OCI-LY1 (cell line): ENCODE results near the gene KRTAP10-3.

Source experiments
- CTCF ChIP-seq: fragments of 200-600 bp; sonication (generic), shearing (Covaris generic); IDR thresholded peaks from 2 replicates; pipeline ENCODE4 v1.5.1; 2017; ENCODE audit warnings: mild to moderate bottlenecking, antibody characterized with exemption, low read length, moderate library complexity, mixed read lengths
- EZH2 ChIP-seq: fragments of 200-600 bp; sonication (generic), shearing (Covaris generic); IDR thresholded peaks from 2 replicates; pipeline ENCODE4 v1.8.0; 2017; ENCODE audit warnings: borderline replicate concordance, mixed run types, mild to moderate bottlenecking, antibody characterized with exemption, low read length, moderate library complexity, mixed read lengths

- peak; percentile 87 for TF ChIP-seq CTCF
- TF ChIP-seq EZH2 = no peak
These were observed 47.9 kb downstream of the KRTAP10-3 start for GRCh38 chr21:44510508-44511218.
